WERI-Rb-1 (cell line): Measurements from ENCODE around the gene CADM2.

Experiments used
- DNase-seq: peaks from one replicate; pipeline ENCODE4 v3.0.0-alpha.2; 2020
- H3K27ac ChIP-seq: fragments of 250-450 bp; sonication (Bioruptor Pico); 2 replicates; pipeline ENCODE4 v1.5.1; 2020; ENCODE audit warnings: mild to moderate bottlenecking, moderate library complexity
- H3K27me3 ChIP-seq: fragments of 250-450 bp; sonication (Bioruptor Pico); 2 replicates; pipeline ENCODE4 v1.5.1; 2021; ENCODE audit warnings: mild to moderate bottlenecking, low read depth, moderate library complexity; ENCODE audit not compliant: insufficient read depth, severe bottlenecking
- H3K36me3 ChIP-seq: fragments of 250-450 bp; sonication (Bioruptor Pico); 2 replicates; pipeline ENCODE4 v1.5.1; 2020; ENCODE audit warnings: mild to moderate bottlenecking, moderate library complexity
- H3K4me3 ChIP-seq: 2 replicates; pipeline ENCODE4 v1.5.1; 2011; ENCODE audit warnings: low read depth, mild to moderate bottlenecking, control low read depth, low read length
- H3K9me3 ChIP-seq: fragments of 250-450 bp; sonication (Bioruptor Pico); 2 replicates; pipeline ENCODE4 v1.5.1; 2021; ENCODE audit warnings: mild to moderate bottlenecking, moderate library complexity; ENCODE audit not compliant: severe bottlenecking
- TF ChIP-seq, protein P1 (sequence below): IDR thresholded peaks from 2 replicates; pipeline ENCODE4 v1.5.1; 2011; ENCODE audit warnings: low read depth, mild to moderate bottlenecking, control low read depth, inconsistent platforms, low read length

Gene CADM2

DNA sequence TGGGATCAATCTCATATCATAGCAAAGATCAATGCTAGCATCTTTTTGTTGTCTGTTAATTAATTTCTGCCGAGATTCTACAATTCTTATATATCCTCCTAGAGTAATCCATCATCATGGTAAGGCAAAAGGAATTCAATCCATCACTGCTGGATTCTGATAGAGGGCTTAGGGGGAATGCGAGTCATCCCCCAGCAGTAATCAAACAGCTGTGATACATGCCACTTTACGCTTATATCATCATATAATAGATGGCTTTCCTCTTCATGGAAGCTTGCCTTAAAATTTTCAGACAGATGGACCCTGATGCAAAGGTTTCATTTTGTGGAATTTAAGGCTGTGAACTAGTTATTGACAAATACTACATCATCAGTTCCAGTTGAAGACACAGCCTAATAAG, 645.9 kb downstream of the CADM2 start:
- no peak for DNase-seq
- Histone ChIP-seq H3K27ac (no peak overlapping the region), H3K27me3 (no peaks in the 10 kb centered on the region), H3K36me3 (no peaks in the 10 kb centered on the region), H3K4me3 (no peak overlapping the region), H3K9me3 (no peaks in the 10 kb centered on the region)
- TF ChIP-seq, protein P1, sequence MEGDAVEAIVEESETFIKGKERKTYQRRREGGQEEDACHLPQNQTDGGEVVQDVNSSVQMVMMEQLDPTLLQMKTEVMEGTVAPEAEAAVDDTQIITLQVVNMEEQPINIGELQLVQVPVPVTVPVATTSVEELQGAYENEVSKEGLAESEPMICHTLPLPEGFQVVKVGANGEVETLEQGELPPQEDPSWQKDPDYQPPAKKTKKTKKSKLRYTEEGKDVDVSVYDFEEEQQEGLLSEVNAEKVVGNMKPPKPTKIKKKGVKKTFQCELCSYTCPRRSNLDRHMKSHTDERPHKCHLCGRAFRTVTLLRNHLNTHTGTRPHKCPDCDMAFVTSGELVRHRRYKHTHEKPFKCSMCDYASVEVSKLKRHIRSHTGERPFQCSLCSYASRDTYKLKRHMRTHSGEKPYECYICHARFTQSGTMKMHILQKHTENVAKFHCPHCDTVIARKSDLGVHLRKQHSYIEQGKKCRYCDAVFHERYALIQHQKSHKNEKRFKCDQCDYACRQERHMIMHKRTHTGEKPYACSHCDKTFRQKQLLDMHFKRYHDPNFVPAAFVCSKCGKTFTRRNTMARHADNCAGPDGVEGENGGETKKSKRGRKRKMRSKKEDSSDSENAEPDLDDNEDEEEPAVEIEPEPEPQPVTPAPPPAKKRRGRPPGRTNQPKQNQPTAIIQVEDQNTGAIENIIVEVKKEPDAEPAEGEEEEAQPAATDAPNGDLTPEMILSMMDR, result no peak

DNA sequence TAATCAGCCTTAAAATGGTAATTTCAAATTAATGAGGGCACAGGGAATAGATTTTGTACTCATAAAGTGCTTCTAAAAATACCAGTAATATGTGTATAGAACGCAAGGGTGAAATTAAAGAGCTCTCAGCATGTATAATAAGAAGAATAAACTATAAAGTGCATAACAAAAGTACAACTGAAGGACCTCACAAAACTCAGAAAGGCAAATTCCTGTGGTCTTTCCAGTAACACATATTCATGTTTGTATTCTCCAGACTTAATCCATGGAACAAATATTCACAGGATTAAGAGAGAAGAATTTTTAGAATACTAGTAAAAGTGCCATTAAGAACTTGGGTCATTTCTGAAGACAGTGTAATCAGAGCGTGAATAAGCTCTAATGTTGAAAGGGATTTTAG, 646.3 kb downstream of the CADM2 start:
- H3K4me3 ChIP-seq, result no peak overlapping the region
- TF ChIP-seq, protein P1, result no peak
- no peak for DNase-seq
- H3K27ac ChIP-seq, result no peak overlapping the region
- no peaks in the 10 kb centered on the region for H3K27me3 ChIP-seq
- H3K9me3 ChIP-seq, result no peaks in the 10 kb centered on the region
- no peaks in the 10 kb centered on the region for H3K36me3 ChIP-seq

DNA sequence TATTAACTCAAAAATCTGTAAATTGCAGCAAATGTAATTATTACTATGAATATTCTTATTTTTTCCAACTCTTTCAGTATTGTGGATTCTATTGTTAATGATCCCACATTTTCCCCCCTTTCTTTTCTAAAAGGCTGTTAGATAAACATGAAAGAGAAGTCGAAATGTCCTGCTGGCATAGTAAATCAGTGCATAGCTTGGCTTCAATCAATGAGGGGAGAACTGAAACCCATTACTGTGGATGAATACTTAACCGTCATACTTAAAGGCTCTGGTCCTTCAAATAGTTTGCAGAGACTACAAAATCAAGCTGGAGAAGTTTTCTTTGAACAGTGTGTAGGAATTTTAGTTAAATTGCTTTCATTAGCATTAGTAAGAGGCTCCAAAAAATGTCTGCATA, 667.9 kb downstream of the CADM2 start:
- Histone ChIP-seq H3K27ac (no peak overlapping the region), H3K36me3 (no peaks in the 10 kb centered on the region), H3K9me3 (no peaks in the 10 kb centered on the region), H3K27me3 (no peaks in the 10 kb centered on the region), H3K4me3 (no peak overlapping the region)
- TF ChIP-seq, protein P1, result no peak
- DNase-seq, result no peak

DNA sequence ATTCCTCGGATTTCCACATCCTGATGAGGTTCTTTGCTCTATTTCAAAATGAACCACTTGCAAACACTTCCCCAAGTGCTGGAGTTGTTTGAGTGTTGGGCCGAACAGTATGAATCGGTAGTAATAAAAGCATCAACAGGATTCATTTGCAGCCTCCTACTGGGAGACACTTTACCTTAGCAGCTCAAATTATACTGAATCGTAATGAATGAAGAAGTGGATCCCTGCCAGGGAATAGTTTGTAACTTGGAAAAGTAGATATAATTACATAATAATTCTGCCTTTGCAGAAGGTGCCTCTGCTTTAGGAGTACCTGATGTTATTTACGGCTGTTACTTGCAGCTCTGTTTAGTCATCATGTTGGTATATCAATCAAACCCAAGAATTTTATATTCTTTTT, 669.1 kb downstream of the CADM2 start:
- no peak overlapping the region for H3K27ac ChIP-seq
- H3K4me3 ChIP-seq, result no peak overlapping the region
- TF ChIP-seq, protein P1, result no peak
- no peak for DNase-seq
- no peaks in the 10 kb centered on the region for H3K27me3 ChIP-seq
- H3K9me3 ChIP-seq, result no peaks in the 10 kb centered on the region
- no peaks in the 10 kb centered on the region for H3K36me3 ChIP-seq

DNA sequence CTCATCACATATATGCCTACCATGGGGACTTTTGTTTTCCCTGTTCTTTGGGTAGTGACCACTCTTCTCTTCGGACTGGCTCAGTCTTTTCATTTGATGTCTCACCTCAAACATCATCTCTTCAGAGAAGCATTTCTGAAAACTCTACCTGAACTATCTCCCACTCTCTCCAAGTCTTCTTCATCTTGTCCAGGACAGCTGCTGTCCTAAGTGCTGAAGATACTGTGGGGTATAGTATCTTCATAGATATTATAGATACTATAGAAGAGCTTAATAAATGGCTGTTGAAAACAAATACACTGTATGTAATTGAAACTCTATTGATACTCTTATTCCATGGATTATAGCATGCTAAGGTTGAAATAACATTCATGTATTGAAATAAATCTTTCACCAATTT, 672.3 kb downstream of the CADM2 start:
- Histone ChIP-seq H3K36me3 (no peaks in the 10 kb centered on the region), H3K27me3 (no peaks in the 10 kb centered on the region), H3K9me3 (no peaks in the 10 kb centered on the region), H3K27ac (no peak overlapping the region), H3K4me3 (no peak overlapping the region)
- TF ChIP-seq, protein P1, result no peak
- no peak for DNase-seq

DNA sequence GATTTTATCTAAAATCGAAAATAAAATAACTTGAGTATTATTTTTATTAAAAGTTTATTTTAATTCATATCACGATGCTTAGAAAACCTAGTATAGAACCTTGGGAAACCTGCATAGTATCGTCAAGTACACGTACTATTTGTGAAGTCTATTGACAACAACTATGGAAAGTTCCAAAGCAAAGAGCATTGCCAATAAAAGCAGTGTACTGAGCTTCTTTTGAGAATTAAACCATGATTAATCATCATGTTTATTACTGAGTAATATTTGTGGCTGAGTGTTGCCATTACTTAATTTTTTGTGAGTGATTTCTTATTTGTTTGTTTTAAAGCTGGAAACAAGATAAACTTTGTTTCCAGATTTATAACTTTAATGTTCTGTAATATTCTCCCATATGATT, 674.1 kb downstream of the CADM2 start:
- Histone ChIP-seq H3K9me3 (no peaks in the 10 kb centered on the region), H3K4me3 (no peak overlapping the region), H3K36me3 (no peaks in the 10 kb centered on the region), H3K27me3 (no peaks in the 10 kb centered on the region), H3K27ac (no peak overlapping the region)
- TF ChIP-seq, protein P1, result no peak
- DNase-seq, result no peak
